Choroid plexus epithelial cell (primary cell): ENCODE measurements around the gene REV3L.

Source experiments
- DNase-seq: peaks from one replicate; pipeline ENCODE4 v3.0.0-alpha.2; 2010; ENCODE audit warnings: low read depth
- H3K4me3 ChIP-seq: 2 replicates; pipeline ENCODE4 v1.5.1; 2011; ENCODE audit warnings: low read depth, mild to moderate bottlenecking, control low read depth, low read length, moderate library complexity
- TF ChIP-seq, protein P1 (sequence below): conservative IDR thresholded peaks from 2 replicates; pipeline ENCODE4 v1.5.1; 2011; ENCODE audit warnings: low read depth, mild to moderate bottlenecking, control low read depth, inconsistent platforms, low read length, moderate library complexity

The REV3L gene

GRCh38 chr6:111379302-111379701 is 103.7 kb downstream of the REV3L start:
- no peak overlapping the region for H3K4me3 ChIP-seq
- TF ChIP-seq, protein P1, sequence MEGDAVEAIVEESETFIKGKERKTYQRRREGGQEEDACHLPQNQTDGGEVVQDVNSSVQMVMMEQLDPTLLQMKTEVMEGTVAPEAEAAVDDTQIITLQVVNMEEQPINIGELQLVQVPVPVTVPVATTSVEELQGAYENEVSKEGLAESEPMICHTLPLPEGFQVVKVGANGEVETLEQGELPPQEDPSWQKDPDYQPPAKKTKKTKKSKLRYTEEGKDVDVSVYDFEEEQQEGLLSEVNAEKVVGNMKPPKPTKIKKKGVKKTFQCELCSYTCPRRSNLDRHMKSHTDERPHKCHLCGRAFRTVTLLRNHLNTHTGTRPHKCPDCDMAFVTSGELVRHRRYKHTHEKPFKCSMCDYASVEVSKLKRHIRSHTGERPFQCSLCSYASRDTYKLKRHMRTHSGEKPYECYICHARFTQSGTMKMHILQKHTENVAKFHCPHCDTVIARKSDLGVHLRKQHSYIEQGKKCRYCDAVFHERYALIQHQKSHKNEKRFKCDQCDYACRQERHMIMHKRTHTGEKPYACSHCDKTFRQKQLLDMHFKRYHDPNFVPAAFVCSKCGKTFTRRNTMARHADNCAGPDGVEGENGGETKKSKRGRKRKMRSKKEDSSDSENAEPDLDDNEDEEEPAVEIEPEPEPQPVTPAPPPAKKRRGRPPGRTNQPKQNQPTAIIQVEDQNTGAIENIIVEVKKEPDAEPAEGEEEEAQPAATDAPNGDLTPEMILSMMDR: no peak
- no peak for DNase-seq

DNA sequence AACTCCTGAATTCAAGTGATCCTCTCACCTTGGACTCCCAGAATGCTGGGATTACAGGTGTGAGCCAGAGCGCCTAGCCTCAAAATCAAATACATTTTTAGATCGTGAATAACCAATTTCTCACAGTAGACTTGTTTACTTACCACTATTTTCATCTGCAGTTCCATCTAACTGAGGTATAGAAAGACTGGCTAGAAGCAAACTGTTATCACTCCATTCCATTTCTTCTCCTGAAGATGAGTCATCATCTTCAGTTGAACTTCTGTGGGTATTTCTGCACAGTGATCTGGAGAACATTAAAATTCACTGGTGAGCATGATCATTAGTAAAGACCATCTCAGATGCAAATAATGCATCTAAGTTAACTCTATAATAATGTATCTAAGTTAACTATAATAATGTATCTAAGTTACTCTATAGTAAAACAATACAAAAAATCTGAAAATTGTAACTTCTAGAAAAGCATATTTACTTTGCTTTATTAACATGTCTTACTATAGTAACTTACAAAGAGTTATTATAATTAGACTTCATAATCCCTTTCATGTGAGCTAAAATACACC is 105.4 kb downstream of the REV3L start:
- H3K4me3 ChIP-seq: no peak overlapping the region
- TF ChIP-seq, protein P1: no peak
- DNase-seq: peak; percentile 58

DNA sequence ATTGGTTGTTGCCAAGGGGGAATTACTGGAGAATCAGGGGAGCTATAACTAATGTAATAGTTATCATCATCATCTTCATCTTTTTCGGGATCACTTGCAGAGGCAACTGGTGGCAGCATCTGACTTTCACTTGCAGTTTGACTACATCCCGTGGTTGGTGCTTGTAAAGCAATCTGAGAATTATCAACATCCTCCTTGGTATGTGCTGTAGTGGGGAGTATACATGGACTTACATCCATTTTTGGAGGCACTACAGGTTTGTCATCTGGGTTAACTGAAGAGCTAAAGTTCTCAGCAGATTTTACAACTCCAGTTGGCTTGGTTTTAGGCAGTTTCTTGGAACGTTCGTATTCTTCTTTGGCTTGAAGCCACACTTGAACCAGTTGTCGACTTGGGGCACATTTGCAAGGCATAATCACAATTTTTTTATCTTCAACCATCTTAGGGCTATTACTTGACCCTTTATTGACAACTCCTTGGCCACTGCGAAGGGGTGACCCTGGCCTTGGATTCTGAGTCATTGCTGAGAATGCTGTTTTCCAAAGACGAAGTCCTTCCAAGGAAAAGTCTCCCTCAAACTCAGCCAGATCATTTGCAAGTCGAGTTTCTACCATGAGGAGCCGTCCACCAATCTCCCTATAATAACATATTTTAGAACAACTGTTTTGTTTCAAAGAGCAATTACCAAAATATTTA is 115.5 kb downstream of the REV3L start:
- TF ChIP-seq, protein P1: no peak
- DNase-seq: no peak
- no peak overlapping the region for H3K4me3 ChIP-seq

DNA sequence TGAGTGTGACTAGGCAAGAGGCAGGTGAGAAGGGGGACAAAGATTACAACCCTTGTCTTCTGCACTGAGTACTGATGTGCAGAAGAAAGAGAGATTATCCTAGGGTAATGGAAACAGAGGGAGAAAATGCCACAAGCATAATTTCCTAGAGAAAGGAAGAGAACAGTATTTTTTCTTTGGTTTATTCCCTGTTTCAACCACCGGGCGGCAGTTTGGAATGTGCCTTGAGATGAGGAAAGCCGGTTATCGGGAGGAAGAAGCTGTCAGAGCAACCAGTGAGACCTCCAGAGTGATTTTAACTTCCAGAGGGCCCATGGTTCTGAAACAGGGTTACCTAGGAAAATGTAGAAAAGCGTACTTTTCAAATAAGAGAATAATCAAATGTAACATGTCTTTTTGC is 121.4 kb downstream of the REV3L start:
- peak; percentile 70 for DNase-seq
- H3K4me3 ChIP-seq: no peak overlapping the region
- TF ChIP-seq, protein P1: peak; percentile 78

DNA sequence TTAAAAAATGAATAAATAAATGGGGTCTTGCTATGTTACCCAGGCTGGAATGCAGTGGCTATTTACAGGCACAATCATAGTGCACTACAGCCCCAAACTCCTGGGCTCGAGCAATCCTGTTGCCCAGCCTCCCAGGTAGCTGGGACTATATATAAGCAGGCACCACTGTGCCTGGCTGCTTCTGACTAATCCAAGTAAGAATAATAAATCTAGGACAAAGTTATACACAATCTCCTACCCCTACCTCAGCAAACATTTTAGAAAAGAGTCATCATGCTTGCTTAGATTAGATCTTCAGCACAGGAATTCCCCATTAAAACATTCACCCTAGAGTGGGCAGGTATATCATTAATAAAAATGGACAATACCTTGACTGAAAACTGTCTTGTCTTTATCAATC is 124.6 kb downstream of the REV3L start:
- DNase-seq: no peak
- no peak overlapping the region for H3K4me3 ChIP-seq
- TF ChIP-seq, protein P1: no peak

- H3K4me3 ChIP-seq: no peak overlapping the region
- TF ChIP-seq, protein P1: no peak
- peak; percentile 7 for DNase-seq
These were observed 125.3 kb downstream of the REV3L start for GRCh38 chr6:111357705-111358104.

GRCh38 chr6:111356551-111356950 is 126.5 kb downstream of the REV3L start:
- H3K4me3 ChIP-seq: no peak overlapping the region
- DNase-seq: no peak

More at GRCh38 chr6:111356551-111356950, 126.5 kb downstream of the REV3L start:
- TF ChIP-seq, protein P1: no peak
